Activated B cell treated with CpG ODN at 0.5 μM for 24 hours (primary cell): ENCODE measurements around the gene GNB2. TPM values are rescaled to one million over a fixed set of nuclear protein-coding genes. Genes with fewer than 3 reads are reported as not detected.
"Not testable (repeated sequence)": the region's sequence is repeated elsewhere in the genome, so short reads cannot be mapped to it uniquely, and the experiment has no call there.

Source experiments
- ATAC-seq: fragments of 200-7000 bp; cut with Tn5 transposase; one replicate; pipeline ENCODE4 v1.10.0; 2021; ENCODE audit warnings: low read depth, mild to moderate bottlenecking, moderate library complexity
- CTCF ChIA-PET: fragments of 350-600 bp; sonication (Branson Sonifier 250); formaldehyde crosslinking; loops from one replicate; lab custom pipeline; 2021; ENCODE audit warnings: antibody characterized with exemption; lab: Charles Lee
- POLR2A ChIA-PET: fragments of 350-600 bp; sonication (Branson Sonifier 250); formaldehyde crosslinking; loops from one replicate; lab custom pipeline; 2021; ENCODE audit warnings: antibody characterized with exemption; lab: Charles Lee
- DNase-seq: peaks from one replicate; pipeline ENCODE4 v3.0.0; 2022
- H3K27ac Mint-ChIP-seq: one replicate; pipeline ENCODE4 v1.8.0; 2020; ENCODE audit warnings: mixed read lengths
- H3K27me3 Mint-ChIP-seq: one replicate; pipeline ENCODE4 v1.8.0; 2021; ENCODE audit warnings: mixed read lengths
- H3K36me3 Mint-ChIP-seq: one replicate; pipeline ENCODE4 v1.8.0; 2021; ENCODE audit warnings: low read depth, mixed read lengths
- H3K4me1 Mint-ChIP-seq: one replicate; pipeline ENCODE4 v1.8.0; 2021; ENCODE audit warnings: mixed read lengths
- H3K4me3 Mint-ChIP-seq: one replicate; pipeline ENCODE4 v1.8.0; 2020; ENCODE audit warnings: mild to moderate bottlenecking, mixed read lengths
- H3K9me3 Mint-ChIP-seq: one replicate; pipeline ENCODE4 v1.8.0; 2020; ENCODE audit warnings: mixed read lengths
- intact Hi-C: fragments of 100-400 bp; cut with micrococcal nuclease; formaldehyde crosslinking; loops from one replicate; pipeline ENCODE4 v1.15.1; 2024
- total RNA-seq: library from RNA; stranded (reverse); gene quantifications from 2 replicates; pipeline ENCODE4 v1.2.3, GENCODE V29; 2022
- TF ChIP-seq, protein P1 (sequence below): fragments of 200-600 bp; IDR thresholded peaks from one replicate; pipeline ENCODE4 v1.8.0; 2022; ENCODE audit warnings: antibody characterized with exemption, mild to moderate bottlenecking

GNB2 gene
- total RNA-seq, 1 donor from 2014 or later: 132 TPM

DNA sequence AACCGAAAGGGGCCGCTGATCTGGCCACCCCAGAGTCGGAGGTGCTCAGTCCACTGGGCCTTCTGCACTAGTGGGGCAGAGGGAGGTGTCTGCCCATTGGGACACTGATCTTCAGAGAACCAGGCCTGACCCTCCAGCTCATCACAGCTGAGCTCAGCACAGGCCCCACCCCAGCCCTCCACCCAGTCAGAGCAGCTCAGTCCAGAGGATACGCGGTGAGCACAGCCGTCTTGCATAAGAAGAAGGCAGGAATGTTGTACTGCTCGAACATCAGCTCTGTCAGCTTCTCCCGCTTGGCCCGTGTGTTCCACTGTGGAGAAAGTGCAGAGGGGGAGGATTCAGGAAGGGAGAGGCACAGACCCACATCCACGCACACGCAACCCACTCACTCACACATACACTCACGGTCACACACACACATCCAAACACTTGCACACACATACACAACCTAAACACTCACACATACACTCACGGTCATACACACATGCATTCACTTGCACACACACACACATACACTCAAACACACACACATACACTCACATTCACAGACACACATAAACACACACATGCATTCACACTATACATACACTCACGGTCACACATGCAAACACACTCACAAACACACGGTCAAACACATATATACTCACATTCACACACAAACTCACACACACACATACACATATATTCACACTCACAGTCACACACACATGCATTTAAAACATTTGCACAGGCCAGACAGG is 23.5 kb upstream of the GNB2 start:
- H3K27ac Mint-ChIP-seq: no peak overlapping the region
- DNase-seq (no peak), ATAC-seq (no peak)

DNA sequence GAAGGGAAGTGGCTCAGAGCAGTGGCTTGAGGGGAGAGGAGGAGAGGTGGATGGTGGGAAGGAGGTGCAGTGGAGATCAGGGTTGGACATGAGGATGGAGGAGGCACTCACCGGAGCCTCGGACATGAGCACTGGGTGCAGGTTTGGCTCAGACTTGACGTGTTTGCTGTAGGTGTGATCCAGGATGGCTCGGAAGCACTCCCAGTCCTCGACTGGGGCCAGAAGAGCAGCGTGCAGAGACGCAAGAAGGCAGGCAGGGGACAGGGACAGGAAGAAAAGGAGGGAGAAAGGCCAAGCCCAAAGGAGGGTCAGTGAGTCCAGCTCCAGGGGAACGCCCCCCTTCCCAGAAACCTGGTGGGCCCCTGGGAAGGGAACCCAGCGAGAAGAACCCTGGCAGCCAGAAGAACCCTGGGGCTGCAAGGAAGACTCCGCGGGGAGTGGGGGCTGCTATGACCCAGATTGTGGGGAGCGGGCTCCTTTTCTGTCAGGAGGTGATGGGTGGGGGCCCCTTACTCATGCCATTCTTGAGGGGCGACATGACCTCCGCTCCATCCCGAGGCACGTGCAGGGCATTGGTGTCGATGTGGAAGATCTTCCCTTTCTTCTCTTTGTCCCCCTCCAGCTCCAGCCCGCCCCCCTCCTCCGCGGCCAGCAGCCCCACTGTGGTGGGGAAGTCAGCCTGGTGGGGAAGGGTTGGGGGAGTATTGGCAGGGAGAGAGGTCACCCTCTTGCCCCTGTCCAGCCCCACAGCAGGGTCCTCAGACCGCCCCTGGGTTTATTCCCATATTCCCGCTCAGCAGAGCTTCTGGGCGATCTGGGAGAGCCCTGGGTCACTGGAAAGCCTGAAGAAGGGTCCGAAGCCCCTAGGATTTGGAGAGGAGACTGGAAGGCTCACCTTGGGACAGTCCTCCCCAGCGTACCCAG is 18.4 kb upstream of the GNB2 start:
- ATAC-seq (no peak), DNase-seq (no peak)
- TF ChIP-seq, protein P1, sequence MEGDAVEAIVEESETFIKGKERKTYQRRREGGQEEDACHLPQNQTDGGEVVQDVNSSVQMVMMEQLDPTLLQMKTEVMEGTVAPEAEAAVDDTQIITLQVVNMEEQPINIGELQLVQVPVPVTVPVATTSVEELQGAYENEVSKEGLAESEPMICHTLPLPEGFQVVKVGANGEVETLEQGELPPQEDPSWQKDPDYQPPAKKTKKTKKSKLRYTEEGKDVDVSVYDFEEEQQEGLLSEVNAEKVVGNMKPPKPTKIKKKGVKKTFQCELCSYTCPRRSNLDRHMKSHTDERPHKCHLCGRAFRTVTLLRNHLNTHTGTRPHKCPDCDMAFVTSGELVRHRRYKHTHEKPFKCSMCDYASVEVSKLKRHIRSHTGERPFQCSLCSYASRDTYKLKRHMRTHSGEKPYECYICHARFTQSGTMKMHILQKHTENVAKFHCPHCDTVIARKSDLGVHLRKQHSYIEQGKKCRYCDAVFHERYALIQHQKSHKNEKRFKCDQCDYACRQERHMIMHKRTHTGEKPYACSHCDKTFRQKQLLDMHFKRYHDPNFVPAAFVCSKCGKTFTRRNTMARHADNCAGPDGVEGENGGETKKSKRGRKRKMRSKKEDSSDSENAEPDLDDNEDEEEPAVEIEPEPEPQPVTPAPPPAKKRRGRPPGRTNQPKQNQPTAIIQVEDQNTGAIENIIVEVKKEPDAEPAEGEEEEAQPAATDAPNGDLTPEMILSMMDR: no peak
- intact Hi-C loops: no loop called here
- no peaks in the 10 kb centered on the region for H3K9me3 Mint-ChIP-seq
- POLR2A ChIA-PET: no interaction called here
- no peaks in the 10 kb centered on the region for H3K36me3 Mint-ChIP-seq
- H3K4me1 Mint-ChIP-seq: no peaks in the 10 kb centered on the region
- H3K4me3 Mint-ChIP-seq: no peak overlapping the region
- CTCF ChIA-PET: no interaction called here
- H3K27ac Mint-ChIP-seq: no peak overlapping the region
- H3K27me3 Mint-ChIP-seq: peaks cover 36% of the 10 kb centered on the region

More for the DNA sequence above, 23.5 kb upstream of the GNB2 start:
- ChIA-PET POLR2A (no interaction called here), CTCF (no interaction called here)
- no peak overlapping the region for H3K4me3 Mint-ChIP-seq
- peaks cover 37% of the 10 kb centered on the region for H3K27me3 Mint-ChIP-seq
- no peaks in the 10 kb centered on the region for H3K4me1 Mint-ChIP-seq
- TF ChIP-seq, protein P1: no peak
- intact Hi-C loops: no loop called here
- no peaks in the 10 kb centered on the region for H3K9me3 Mint-ChIP-seq
- no peaks in the 10 kb centered on the region for H3K36me3 Mint-ChIP-seq

DNA sequence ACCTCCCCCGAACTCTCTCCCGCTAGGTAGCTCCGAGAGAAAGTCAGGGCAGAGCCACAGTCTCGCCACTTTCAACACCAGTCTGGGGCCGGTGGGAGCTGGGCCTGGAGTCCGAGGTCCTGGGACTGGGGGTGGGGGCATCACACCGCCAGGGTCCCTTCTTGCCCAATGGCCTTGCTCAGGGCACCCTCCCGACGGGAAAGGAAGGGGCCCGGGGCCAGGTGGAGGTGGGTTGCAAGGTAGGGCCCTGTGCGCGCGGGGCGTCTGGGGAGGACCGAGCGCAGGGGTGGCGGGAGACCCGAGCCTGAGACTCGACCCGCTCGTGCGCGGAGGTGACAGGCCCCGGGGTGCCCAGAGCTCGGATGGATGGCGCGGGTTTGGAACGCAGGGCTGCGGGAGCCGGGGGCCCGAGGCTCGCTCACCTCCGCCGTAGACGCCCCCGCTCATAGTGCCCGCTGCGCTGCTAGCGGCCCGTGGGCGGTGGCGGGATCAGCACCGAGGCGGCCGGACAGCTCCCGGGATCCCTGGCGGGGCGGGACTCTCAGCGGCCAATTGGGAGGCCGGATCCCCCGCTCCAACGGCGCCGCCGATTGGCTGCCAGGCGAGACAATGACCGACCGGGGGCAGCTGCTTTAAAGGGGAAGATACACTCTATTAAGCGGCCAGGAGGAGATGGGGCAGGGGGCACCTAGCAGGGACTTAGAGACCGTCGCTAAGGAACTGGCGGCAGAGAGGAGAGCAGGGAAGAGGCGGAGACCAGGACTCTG is 17.4 kb upstream of the GNB2 start, which contains the start of gene ACTL6B:
ACTL6B (minus strand) TSS at position 541 of the 767 bp plus-strand sequence; CDS start at position 447, 94 bp downstream.
- intact Hi-C loops: loop anchor here (1.0 kb wide), 1 partner anchor 49 kb away; no protein-coding TSS in a partner anchor
- DNase-seq: no peak
- ChIA-PET CTCF (no interaction called here), POLR2A (no interaction called here)
- no peaks in the 10 kb centered on the region for H3K36me3 Mint-ChIP-seq
- peak; percentile 42 for ATAC-seq
- TF ChIP-seq, protein P1: no peak
- H3K4me3 Mint-ChIP-seq: no peak within 1 kb of the TSS
- H3K9me3 Mint-ChIP-seq: no peaks in the 10 kb centered on the region
- H3K27ac Mint-ChIP-seq: no peak within 1 kb of the TSS
- H3K27me3 Mint-ChIP-seq: peaks cover 36% of the 10 kb centered on the region
- no peaks in the 10 kb centered on the region for H3K4me1 Mint-ChIP-seq

DNA sequence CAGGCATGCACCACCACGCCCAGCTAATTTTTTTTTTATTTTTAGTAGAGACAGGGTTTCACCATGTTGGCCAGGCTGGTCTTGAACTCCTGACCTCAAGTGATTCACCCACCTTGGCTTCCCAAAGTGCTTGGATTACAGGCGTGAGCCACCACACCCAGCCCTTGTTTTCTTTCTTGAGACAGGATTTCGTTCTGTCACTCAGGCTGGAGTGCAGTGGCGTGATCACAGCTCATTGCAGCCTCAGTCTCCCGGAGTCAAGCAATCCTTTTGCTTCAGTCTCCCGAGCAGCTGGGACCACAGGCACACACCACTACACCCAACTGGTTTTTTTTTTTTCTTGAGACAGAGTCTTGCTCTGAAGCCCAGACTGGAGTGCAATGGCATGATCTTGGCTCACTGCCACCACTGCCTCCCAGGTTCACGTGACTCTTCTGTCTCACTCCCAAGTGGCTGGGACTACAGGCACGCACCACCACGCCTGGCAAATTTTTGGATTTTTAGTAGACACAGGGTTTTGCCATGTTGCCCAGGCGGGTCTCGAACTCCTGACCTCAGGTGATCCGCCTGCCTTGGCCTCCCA is 11.3 kb upstream of the GNB2 start:
- H3K4me1 Mint-ChIP-seq, CTCF ChIA-PET, H3K36me3 Mint-ChIP-seq, H3K4me3 Mint-ChIP-seq, H3K27ac Mint-ChIP-seq, DNase-seq, H3K9me3 Mint-ChIP-seq, intact Hi-C loops, ATAC-seq: not testable (repeated sequence)
- peaks cover 23% of the 10 kb centered on the region for H3K27me3 Mint-ChIP-seq
- POLR2A ChIA-PET: interaction anchor here (0.7 kb wide), 1 partner anchor 178 kb away, joined by 3 read pairs; the partner anchor contains the start of gene NYAP1

DNA sequence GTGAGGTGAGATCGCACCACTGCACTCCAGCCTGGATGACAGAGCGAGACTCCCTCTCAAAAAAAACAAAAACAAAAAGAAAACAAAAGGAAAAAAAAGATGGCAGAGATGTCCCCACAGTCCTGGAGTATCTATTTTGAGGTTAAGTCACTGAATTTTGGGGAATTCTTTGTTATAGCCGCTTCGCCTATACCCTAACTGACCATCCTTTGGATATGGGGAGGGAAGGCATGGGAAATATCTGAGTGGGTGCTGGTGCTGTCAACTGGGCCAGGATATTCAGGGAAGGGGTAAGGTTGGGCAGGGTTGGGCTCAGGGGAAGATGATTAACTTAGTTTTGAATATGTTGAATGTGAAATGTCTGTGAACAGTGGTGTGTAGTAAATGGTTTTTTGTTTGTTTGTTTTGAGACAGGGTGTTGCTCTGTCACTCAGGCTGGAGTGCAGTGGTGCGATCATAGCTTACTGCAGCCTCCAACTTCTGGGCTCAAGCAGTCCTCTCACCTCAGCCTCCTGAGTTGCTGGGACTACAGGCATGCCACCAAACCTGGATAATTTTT is 8.3 kb upstream of the GNB2 start:
- peaks cover 2% of the 10 kb centered on the region for H3K4me1 Mint-ChIP-seq
- no peaks in the 10 kb centered on the region for H3K9me3 Mint-ChIP-seq

More for the DNA sequence above, 8.3 kb upstream of the GNB2 start:
- ChIA-PET POLR2A (no interaction called here), CTCF (no interaction called here)
- ATAC-seq: no peak
- TF ChIP-seq, protein P1: no peak
- Mint-ChIP-seq H3K4me3 (no peak overlapping the region), H3K27ac (no peak overlapping the region), H3K36me3 (no peaks in the 10 kb centered on the region), H3K27me3 (peaks cover 8% of the 10 kb centered on the region)
- DNase-seq: no peak
- intact Hi-C loops: no loop called here
